HEK293T (cell line): Measurements from ENCODE around the gene UBE2R2.
"Not testable (repeated sequence)": the region's sequence is repeated elsewhere in the genome, so short reads cannot be mapped to it uniquely, and the experiment has no call there.

Experiments used
- CTCF ChIA-PET: fragments of 350-600 bp; formaldehyde crosslinking; extraction: SDS; loops from one replicate; lab custom pipeline; 2021; ENCODE audit warnings: antibody characterized with exemption, inconsistent platforms; lab: Yijun Ruan, JAX
- POLR2A ChIA-PET: fragments of 350-600 bp; formaldehyde crosslinking; extraction: SDS; loops from one replicate; lab custom pipeline; 2020; ENCODE audit warnings: antibody characterized with exemption, inconsistent platforms; lab: Yijun Ruan, JAX
- DNase-seq: peaks from one replicate; pipeline ENCODE4 v3.0.0; 2012; ENCODE audit warnings: mixed read lengths; ENCODE audit errors: extremely low spot score
- ARNT ChIP-seq: fragments of 450-650 bp; IDR thresholded peaks from 2 replicates; pipeline ENCODE4 v1.6.1; 2017; ENCODE audit warnings: mild to moderate bottlenecking
- BHLHE40 ChIP-seq: fragments of 450-650 bp; IDR thresholded peaks from 2 replicates; pipeline ENCODE4 v1.6.1; 2016; ENCODE audit warnings: mild to moderate bottlenecking, moderate library complexity, borderline replicate concordance
- CTBP1 ChIP-seq: fragments of 450-650 bp; IDR thresholded peaks from 2 replicates; pipeline ENCODE4 v1.6.1; 2016; ENCODE audit warnings: borderline replicate concordance
- ELF4 ChIP-seq: fragments of 450-650 bp; IDR thresholded peaks from 2 replicates; pipeline ENCODE4 v1.6.1; 2017; ENCODE audit warnings: antibody characterized with exemption
- FOXA1 ChIP-seq: fragments of 450-650 bp; IDR thresholded peaks from 2 replicates; pipeline ENCODE4 v1.6.1; 2016; ENCODE audit warnings: mild to moderate bottlenecking
- FOXK2 ChIP-seq: fragments of 450-650 bp; IDR thresholded peaks from 2 replicates; pipeline ENCODE4 v1.6.1; 2016; ENCODE audit warnings: mild to moderate bottlenecking
- FOXM1 ChIP-seq: fragments of 450-650 bp; IDR thresholded peaks from 2 replicates; pipeline ENCODE4 v1.6.1; 2017; ENCODE audit warnings: mild to moderate bottlenecking, borderline replicate concordance
- HDGF ChIP-seq: fragments of 450-650 bp; IDR thresholded peaks from 2 replicates; pipeline ENCODE4 v1.6.1; 2017; ENCODE audit warnings: antibody characterized with exemption, borderline replicate concordance
- L3MBTL2 ChIP-seq: fragments of 450-650 bp; conservative IDR thresholded peaks from 2 replicates; pipeline ENCODE4 v1.6.1; 2016; ENCODE audit warnings: mild to moderate bottlenecking
- LEF1 ChIP-seq: fragments of 450-650 bp; IDR thresholded peaks from 2 replicates; pipeline ENCODE4 v1.6.1; 2017; ENCODE audit warnings: mild to moderate bottlenecking, borderline replicate concordance
- NFRKB ChIP-seq: fragments of 450-650 bp; IDR thresholded peaks from 2 replicates; pipeline ENCODE4 v1.6.1; 2016; ENCODE audit warnings: mild to moderate bottlenecking, moderate library complexity
- SP1 ChIP-seq: fragments of 450-650 bp; IDR thresholded peaks from 2 replicates; pipeline ENCODE4 v1.6.1; 2017
- SUZ12 ChIP-seq: fragments of 450-650 bp; IDR thresholded peaks from 2 replicates; pipeline ENCODE4 v1.6.1; 2016; ENCODE audit warnings: mild to moderate bottlenecking
- TARDBP ChIP-seq: fragments of 450-650 bp; IDR thresholded peaks from 2 replicates; pipeline ENCODE4 v1.6.1; 2016
- ZNF384 ChIP-seq: fragments of 450-650 bp; IDR thresholded peaks from 2 replicates; pipeline ENCODE4 v1.6.1; 2016
- TF ChIP-seq, protein P1 (sequence below): fragments of 450-650 bp; IDR thresholded peaks from 2 replicates; pipeline ENCODE4 v1.6.1; 2016

UBE2R2 gene

DNA sequence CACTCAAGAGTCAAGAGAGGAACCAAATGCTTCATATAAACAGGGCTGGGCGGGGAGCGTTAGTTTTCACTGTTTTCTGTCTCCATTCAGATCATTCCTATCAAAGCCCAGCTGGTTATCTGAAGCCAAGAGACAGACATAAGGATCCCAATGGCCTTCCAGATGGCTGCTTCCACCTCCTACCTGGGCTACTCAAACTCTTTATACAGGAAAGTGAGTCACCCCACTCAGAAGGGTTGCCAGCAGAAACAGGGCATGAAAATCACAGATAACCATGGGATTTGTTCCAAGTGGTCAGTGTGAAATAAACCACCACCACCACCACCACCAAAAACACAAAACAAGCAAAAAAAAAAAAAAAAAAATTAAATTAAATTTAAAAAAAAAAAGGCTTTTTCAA is 16.1 kb upstream of the UBE2R2 start:
- no peak for DNase-seq
- CTCF ChIA-PET = interaction anchor here (0.6 kb wide), 1 partner anchor 165 kb away, joined by 3 read pairs; no protein-coding TSS in a partner anchor
- TF ChIP-seq SP1 (no peak), CTBP1 (no peak), L3MBTL2 (no peak), BHLHE40 (no peak), SUZ12 (no peak), ZNF384 (no peak), TARDBP (no peak), FOXK2 (no peak), HDGF (no peak), LEF1 (no peak), FOXM1 (no peak), ELF4 (no peak), NFRKB (no peak), ARNT (no peak), FOXA1 (no peak)
- TF ChIP-seq, protein P1, sequence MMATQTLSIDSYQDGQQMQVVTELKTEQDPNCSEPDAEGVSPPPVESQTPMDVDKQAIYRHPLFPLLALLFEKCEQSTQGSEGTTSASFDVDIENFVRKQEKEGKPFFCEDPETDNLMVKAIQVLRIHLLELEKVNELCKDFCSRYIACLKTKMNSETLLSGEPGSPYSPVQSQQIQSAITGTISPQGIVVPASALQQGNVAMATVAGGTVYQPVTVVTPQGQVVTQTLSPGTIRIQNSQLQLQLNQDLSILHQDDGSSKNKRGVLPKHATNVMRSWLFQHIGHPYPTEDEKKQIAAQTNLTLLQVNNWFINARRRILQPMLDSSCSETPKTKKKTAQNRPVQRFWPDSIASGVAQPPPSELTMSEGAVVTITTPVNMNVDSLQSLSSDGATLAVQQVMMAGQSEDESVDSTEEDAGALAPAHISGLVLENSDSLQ = no peak
- POLR2A ChIA-PET = no interaction called here

DNA sequence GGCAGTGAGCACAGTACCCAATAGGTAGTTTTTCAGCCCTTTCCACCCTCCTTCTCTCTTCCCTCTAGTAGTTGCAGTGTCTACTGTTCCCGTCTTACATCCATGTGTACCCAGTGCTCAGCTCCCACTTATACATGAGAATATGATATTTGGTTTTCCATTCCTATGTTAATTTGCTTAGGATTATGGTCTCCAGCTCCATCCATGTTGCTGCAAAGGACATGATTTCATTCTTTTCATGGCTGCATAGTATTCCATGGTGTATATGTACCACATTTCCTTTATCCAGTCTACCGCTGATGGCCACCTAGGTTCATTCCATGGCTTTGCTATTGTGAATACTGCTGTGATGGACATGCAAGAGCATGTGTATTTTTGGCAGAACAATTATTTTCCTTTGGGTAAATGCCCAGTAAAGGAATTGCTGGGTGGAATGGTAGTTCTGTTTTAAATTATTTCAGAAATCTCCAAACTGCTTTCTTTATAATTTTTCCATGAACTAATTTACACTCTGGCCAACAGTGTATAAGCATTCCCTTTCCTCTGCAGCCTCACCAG is 14.9 kb upstream of the UBE2R2 start:
- CTCF ChIA-PET, POLR2A ChIA-PET, DNase-seq: not testable (repeated sequence)

DNA sequence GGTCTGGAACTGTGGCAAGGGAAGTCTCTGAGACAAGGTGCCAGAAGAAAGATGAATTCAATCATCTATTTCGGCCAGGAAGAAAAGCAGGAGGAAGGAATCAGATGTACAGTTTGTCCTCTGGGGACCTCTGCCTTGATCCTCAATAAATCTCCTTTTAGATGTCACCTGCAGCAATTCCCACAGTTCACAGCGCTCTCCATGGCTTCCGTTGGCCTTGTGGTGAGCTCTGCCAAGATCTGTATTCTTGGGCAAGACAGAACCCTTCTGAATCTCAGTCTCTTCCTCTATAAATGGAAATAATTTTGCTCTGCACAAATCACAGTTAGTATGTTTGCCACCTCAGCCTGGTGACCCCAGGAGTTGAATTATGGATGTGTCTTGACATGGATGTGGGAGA is 12.8 kb upstream of the UBE2R2 start:
- DNase-seq, POLR2A ChIA-PET, CTCF ChIA-PET: not testable (repeated sequence)

DNA sequence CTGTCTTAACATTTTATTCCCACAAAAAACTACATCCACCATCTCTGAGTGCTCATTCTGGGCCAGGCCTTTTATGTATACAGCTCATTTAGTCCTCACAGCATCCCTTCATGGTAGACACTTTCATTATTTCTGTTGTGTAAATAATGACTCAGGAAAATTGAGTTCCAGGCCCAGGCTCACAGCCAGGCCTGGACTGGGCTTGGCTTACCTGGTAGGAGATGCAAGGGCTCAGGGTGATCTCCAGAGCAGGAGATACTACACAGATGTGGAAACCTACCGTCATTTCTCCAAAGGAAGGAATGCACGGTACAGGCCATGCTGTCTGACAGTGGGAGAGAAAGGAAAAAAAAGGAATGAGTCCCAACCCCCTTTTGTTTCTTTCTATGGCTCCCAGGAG is 9.8 kb upstream of the UBE2R2 start:
- CTCF ChIA-PET, POLR2A ChIA-PET: not testable (repeated sequence)

DNA sequence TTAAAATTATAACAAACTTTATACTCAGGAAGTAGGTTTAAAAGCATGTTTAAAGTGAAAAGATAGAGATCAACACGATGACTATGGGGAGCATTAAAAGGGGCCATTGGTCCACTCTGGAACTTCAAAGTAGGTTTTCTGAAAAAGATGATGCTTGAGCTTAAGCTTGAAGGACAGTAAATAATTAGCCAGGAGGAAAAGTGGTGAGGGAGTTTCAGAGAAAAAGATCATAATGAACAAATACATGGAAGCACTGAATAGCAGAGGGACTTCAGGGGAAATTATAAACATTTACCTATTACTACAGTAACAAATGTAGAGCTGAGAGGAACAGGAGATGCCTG is 8.0 kb upstream of the UBE2R2 start:
- CTCF ChIA-PET, POLR2A ChIA-PET, DNase-seq: not testable (repeated sequence)

More for the DNA sequence above, 9.8 kb upstream of the UBE2R2 start:
- DNase-seq = not testable (repeated sequence)

DNA sequence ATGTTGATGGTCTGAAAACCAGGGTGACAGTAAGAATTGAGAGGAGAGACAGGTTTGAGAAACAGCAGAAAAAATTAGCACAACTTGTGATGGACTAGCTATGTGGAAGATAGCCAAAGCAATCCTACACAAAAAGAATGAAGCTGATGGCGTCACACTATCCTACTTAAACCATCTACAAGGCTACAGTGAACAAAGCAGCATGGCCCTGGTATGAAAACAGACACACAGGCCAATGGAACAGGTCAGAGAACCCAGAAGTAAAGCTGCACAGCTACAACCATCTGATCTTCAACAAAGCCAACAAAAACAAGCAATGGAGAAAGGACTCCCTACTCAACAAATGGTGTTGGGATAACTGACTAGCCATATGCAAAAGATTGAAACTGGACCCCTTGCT is 7.5 kb upstream of the UBE2R2 start:
- no peak for DNase-seq
- POLR2A ChIA-PET = no interaction called here
- CTCF ChIA-PET = no interaction called here
- TF ChIP-seq LEF1 = no peak
- no peak for TF ChIP-seq ZNF384
- TF ChIP-seq, protein P1 = no peak
- TF ChIP-seq ARNT = no peak
- TF ChIP-seq TARDBP = no peak

DNA sequence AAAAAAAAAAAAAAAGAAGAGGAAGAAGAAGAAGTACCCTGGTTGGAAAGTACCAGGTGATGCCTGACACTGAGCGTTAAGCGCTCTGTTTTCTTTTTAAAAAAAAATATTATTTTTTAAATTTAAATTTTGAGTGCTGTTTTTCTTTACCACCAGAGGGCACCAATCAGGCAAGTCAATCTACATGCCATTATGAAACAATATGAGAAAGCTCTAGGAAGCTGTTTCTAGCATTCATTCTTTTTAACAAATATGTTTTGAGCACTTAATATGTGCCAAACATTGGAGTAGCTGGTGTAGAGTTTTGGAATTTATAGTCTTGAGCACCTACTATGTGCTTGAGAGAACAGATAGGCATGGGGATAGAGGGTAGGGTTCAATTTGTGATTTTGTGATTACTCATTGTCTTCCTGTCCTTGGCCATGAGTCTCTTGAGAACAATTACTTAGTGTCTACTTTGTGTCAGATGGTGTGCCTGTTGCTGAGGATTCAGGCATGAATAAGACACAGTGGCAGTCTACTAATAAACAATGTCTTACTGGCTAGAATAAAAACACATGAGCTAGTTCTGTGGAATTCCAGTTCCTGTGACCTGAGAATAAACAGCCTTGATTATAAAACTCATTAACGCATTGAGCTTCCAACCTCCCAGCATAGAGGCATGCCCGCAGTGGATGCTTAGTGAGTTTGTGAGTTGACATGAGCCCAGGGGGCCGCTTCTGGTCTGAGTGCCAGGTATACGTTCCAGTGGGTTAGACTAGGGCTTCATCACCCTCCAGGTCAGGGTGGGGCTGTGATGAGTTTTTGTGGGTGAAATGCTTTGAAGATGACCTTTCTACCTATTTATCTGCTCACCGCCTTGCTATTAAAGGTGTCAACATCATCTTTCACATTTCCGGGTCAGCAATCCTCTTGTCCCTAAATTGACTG is 3.0 kb upstream of the UBE2R2 start:
- ChIA-PET CTCF (interaction anchor here (0.5 to 2.0 kb wide), 15 partner anchors 15 to 1467 kb away, joined by 3 to 12 read pairs (median 4); no protein-coding TSS in a partner anchor), POLR2A (no interaction called here)
- TF ChIP-seq FOXA1 (no peak), FOXM1 (no peak), ZNF384 (no peak; the same call in 1 of the 2 replicates), HDGF (no peak), SUZ12 (no peak)
- DNase-seq = peak; percentile 35

DNA sequence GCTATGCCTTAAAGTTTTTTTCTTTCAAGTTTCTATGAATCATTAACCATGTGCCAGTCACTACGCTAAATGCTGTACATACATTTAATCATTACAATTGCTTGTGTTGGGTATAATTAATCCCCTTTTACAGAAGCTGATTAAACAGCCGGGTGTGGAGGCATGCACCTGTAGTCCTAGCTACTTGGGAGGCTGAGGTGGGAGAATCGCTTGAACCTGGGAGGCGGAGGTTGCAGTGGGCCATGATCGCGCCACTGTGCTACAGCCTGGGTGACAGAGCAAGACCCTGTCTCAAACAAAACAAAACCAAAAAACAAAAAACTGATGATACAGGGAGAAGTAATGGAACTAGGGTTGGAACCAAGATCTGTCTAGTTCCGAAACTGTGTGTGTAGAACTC is 1.2 kb upstream of the UBE2R2 start:
- DNase-seq = no peak
- ChIA-PET CTCF (interaction anchor here (0.6 kb wide), 1 partner anchor 18 kb away, joined by 6 read pairs; no protein-coding TSS in a partner anchor), POLR2A (no interaction called here)
- TF ChIP-seq SP1 = no peak
- no peak for TF ChIP-seq HDGF
- no peak for TF ChIP-seq CTBP1
- no peak for TF ChIP-seq FOXA1
- no peak for TF ChIP-seq BHLHE40
- TF ChIP-seq FOXK2 = no peak
- no peak for TF ChIP-seq ARNT
- no peak for TF ChIP-seq ZNF384
- no peak for TF ChIP-seq FOXM1
- TF ChIP-seq SUZ12 = no peak
- TF ChIP-seq, protein P1 = no peak
- TF ChIP-seq L3MBTL2 = no peak
- no peak for TF ChIP-seq TARDBP
- TF ChIP-seq ELF4 = no peak
- TF ChIP-seq NFRKB = no peak
- TF ChIP-seq LEF1 = no peak
